SU-DHL-6 (cell line): ENCODE measurements around the gene TBC1D22A.

Source experiments
- H2AFZ ChIP-seq: fragments of 200-600 bp; sonication (generic); 2 replicates; pipeline ENCODE4 v1.6.1; 2014; ENCODE audit warnings: low read depth, mild to moderate bottlenecking, moderate library complexity, mixed read lengths, antibody characterized with exemption, low read length; ENCODE audit not compliant: severe bottlenecking
- H3F3A ChIP-seq: fragments of 200-600 bp; shearing (Covaris generic); 2 replicates; pipeline ENCODE4 v1.6.0; 2016; ENCODE audit warnings: antibody characterized with exemption, mild to moderate bottlenecking; ENCODE audit not compliant: insufficient read depth
- H3K27ac ChIP-seq: fragments of 200-600 bp; sonication (generic); 2 replicates; pipeline ENCODE4 v1.5.1; 2016; ENCODE audit warnings: low read depth, mild to moderate bottlenecking, low read length, moderate library complexity, mixed read lengths
- H3K27me3 ChIP-seq: fragments of 200-600 bp; sonication (generic), shearing (Covaris generic); 2 replicates; pipeline ENCODE4 v1.6.0; 2014; ENCODE audit warnings: mild to moderate bottlenecking, low read length
- H3K36me3 ChIP-seq: fragments of 200-600 bp; sonication (generic); 2 replicates; pipeline ENCODE4 v1.6.1; 2014; ENCODE audit warnings: mild to moderate bottlenecking, low read length, mixed read lengths
- H3K4me2 ChIP-seq: fragments of 300-600, 200-600 bp; shearing (Covaris generic), sonication (generic); 2 replicates; pipeline ENCODE4 v1.6.0; 2014; ENCODE audit warnings: low read length, low read depth, mild to moderate bottlenecking; ENCODE audit not compliant: poor library complexity, severe bottlenecking
- H3K4me3 ChIP-seq: fragments of 200-600 bp; sonication (generic); 2 replicates; pipeline ENCODE4 v1.5.1; 2014; ENCODE audit warnings: antibody characterized with exemption, low read length, mild to moderate bottlenecking, mixed read lengths; ENCODE audit not compliant: insufficient read depth, poor library complexity, severe bottlenecking
- H3K79me2 ChIP-seq: fragments of 200-600 bp; sonication (generic); 2 replicates; pipeline ENCODE4 v1.6.1; 2014; ENCODE audit warnings: mild to moderate bottlenecking, low read length, moderate library complexity; ENCODE audit not compliant: insufficient read depth
- H3K9ac ChIP-seq: fragments of 200-600 bp; sonication (generic); 2 replicates; pipeline ENCODE4 v1.7.0; 2014; ENCODE audit warnings: mild to moderate bottlenecking, low read length
- H3K9me2 ChIP-seq: fragments of 200-600 bp; sonication (generic); replicated peaks from 2 replicates; pipeline ENCODE4 v1.6.1; 2014; ENCODE audit warnings: low read length; ENCODE audit not compliant: insufficient read depth
- H3K9me3 ChIP-seq: fragments of 200-600 bp; sonication (generic); 2 replicates; pipeline ENCODE4 v1.6.1; 2014; ENCODE audit warnings: low read length, mixed read lengths; ENCODE audit not compliant: insufficient read depth
- H4K20me1 ChIP-seq: fragments of 200-600 bp; sonication (generic); 2 replicates; pipeline ENCODE4 v1.6.1; 2014; ENCODE audit warnings: low read depth, mild to moderate bottlenecking, antibody characterized with exemption, low read length, moderate library complexity, mixed read lengths
- EZH2phosphoT487 ChIP-seq: fragments of 200-600 bp; sonication (generic), shearing (Covaris generic); conservative IDR thresholded peaks from 2 replicates; pipeline ENCODE4 v1.6.1; 2018; ENCODE audit warnings: mild to moderate bottlenecking, antibody characterized with exemption, low read length, moderate library complexity, mixed read lengths
- TF ChIP-seq, protein P1 (sequence below): fragments of 200-600 bp; sonication (generic); IDR thresholded peaks from one replicate; pipeline ENCODE4 v1.5.1; 2017; ENCODE audit warnings: antibody characterized with exemption, mild to moderate bottlenecking, low read length, moderate library complexity; ENCODE audit not compliant: insufficient read depth, poor library complexity, severe bottlenecking

Gene TBC1D22A

GRCh38 chr22:46869831-46870441 lies 107.5 kb downstream of the TBC1D22A start:
- H3K36me3 ChIP-seq: peaks cover 26% of the 10 kb centered on the region
- no peaks in the 10 kb centered on the region for H3F3A ChIP-seq
- no peaks in the 10 kb centered on the region for H3K9me2 ChIP-seq
- H3K9ac ChIP-seq: no peak overlapping the region
- H3K79me2 ChIP-seq: peaks cover 45% of the 10 kb centered on the region
- H3K27me3 ChIP-seq: no peaks in the 10 kb centered on the region
- no peaks in the 10 kb centered on the region for H4K20me1 ChIP-seq
- no peak overlapping the region for H3K4me3 ChIP-seq
- H2AFZ ChIP-seq: no peak overlapping the region
- peaks cover 9% of the 10 kb centered on the region; the same call in 1 of the 2 replicates for H3K9me3 ChIP-seq
- TF ChIP-seq, protein P1, sequence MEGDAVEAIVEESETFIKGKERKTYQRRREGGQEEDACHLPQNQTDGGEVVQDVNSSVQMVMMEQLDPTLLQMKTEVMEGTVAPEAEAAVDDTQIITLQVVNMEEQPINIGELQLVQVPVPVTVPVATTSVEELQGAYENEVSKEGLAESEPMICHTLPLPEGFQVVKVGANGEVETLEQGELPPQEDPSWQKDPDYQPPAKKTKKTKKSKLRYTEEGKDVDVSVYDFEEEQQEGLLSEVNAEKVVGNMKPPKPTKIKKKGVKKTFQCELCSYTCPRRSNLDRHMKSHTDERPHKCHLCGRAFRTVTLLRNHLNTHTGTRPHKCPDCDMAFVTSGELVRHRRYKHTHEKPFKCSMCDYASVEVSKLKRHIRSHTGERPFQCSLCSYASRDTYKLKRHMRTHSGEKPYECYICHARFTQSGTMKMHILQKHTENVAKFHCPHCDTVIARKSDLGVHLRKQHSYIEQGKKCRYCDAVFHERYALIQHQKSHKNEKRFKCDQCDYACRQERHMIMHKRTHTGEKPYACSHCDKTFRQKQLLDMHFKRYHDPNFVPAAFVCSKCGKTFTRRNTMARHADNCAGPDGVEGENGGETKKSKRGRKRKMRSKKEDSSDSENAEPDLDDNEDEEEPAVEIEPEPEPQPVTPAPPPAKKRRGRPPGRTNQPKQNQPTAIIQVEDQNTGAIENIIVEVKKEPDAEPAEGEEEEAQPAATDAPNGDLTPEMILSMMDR: no peak
- TF ChIP-seq EZH2phosphoT487: no peak
- no peak overlapping the region for H3K4me2 ChIP-seq
- no peak overlapping the region for H3K27ac ChIP-seq

GRCh38 chr22:46871826-46872225 lies 109.4 kb downstream of the TBC1D22A start:
- peaks cover 26% of the 10 kb centered on the region for H3K36me3 ChIP-seq
- H3K4me2 ChIP-seq: no peak overlapping the region
- H3K27ac ChIP-seq: no peak overlapping the region
- no peaks in the 10 kb centered on the region for H3F3A ChIP-seq
- no peaks in the 10 kb centered on the region for H3K9me2 ChIP-seq
- H3K27me3 ChIP-seq: no peaks in the 10 kb centered on the region
- H3K9me3 ChIP-seq: peaks cover 9% of the 10 kb centered on the region; the same call in 1 of the 2 replicates
- no peak for TF ChIP-seq EZH2phosphoT487
- TF ChIP-seq, protein P1: no peak
- H3K9ac ChIP-seq: no peak overlapping the region
- H4K20me1 ChIP-seq: no peaks in the 10 kb centered on the region
- H2AFZ ChIP-seq: no peak overlapping the region
- H3K4me3 ChIP-seq: no peak overlapping the region
- peaks cover 54% of the 10 kb centered on the region for H3K79me2 ChIP-seq

- TF ChIP-seq, protein P1: no peak
- no peaks in the 10 kb centered on the region for H3K9me2 ChIP-seq
- H3K36me3 ChIP-seq: peaks cover 20% of the 10 kb centered on the region
- H3K4me3 ChIP-seq: no peak overlapping the region
- H3K27ac ChIP-seq: no peak overlapping the region
- H2AFZ ChIP-seq: no peak overlapping the region
- H3K79me2 ChIP-seq: peaks cover 48% of the 10 kb centered on the region
- H3K4me2 ChIP-seq: no peak overlapping the region
- peaks cover 9% of the 10 kb centered on the region; the same call in 1 of the 2 replicates for H3K9me3 ChIP-seq
- H3K27me3 ChIP-seq: no peaks in the 10 kb centered on the region
- H3F3A ChIP-seq: no peaks in the 10 kb centered on the region
- H4K20me1 ChIP-seq: no peaks in the 10 kb centered on the region
- H3K9ac ChIP-seq: no peak overlapping the region
Measured at GRCh38 chr22:46875089-46875488, 112.6 kb downstream of the TBC1D22A start.
